ENCODE results near the gene TRMT10A.
"Not testable (repeated sequence)": the region's sequence is repeated elsewhere in the genome, so short reads cannot be mapped to it uniquely, and the experiment has no call there.

TRMT10A gene

DNA sequence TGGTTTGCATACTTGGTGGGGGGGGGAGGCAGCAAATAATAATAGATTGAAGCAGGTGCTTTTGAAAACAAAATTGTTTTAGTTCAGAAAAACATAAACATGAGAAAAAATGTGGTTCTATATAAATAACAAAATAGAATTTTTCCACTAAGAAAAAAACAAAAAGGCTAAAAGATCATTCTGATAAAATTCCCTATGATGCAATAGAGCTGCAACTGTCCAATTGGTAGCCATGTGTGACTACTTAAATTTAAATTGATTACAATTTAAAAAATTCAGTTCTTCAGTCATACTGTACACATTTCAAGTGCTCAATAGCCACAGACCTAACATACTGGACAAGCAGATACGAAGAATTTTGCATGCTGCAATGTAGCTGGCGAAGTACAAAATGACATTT lies 11.0 kb downstream of the TRMT10A start:
- DNase-seq (ENCODE audit: low spot score) = no peak
- no peak for FAIRE-seq

DNA sequence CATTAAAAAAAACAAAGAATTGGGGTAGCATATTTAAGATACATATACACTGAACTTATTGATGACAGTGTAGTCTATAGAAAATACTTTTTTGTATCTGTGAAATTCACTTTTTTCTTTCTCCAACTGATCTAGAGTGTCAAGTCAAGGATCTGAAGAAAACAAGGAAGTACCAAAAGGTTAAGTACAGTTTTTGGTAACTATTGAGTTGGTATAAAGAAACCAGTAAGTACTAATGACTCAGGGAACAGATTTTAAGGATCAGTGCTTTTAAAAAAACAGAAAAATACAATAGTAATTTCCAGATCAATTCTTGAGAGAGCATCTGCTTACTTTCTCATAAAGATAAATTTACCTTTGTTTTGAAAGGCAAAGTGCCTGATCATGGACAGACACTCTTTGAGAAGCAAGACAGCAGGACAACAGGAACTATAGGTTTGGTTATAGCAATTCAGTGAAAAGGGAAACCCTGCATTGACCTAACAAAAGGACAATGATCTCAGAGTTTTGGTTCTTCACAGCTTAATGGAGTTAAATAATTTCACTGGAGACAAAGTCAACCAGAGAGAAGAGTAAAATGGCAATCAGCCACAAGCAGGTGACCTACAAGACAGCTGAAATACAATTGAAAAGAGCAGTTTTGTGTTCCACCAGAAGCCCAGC lies 23.4 kb downstream of the TRMT10A start:
- no peak for FAIRE-seq

DNA sequence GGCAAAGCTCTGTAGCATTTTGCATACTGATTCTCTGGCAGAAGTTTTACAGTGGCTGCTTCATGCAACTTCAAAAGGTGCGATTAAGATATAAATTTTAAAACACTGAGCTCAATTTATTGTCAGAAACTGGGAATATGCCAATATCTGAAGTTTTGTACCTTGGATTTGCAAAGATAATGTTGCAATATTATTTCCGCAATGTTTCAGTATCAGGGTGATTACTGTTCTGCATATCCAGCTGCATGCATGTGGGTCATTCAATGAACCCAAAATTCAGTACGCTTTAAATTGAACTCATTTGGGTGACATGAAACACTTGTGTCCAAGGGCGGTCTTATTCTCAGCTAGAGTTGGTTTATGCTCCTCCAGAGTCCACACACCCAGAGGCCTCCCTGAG lies 26.2 kb downstream of the TRMT10A start:
- FAIRE-seq (no peak), DNase-seq (ENCODE audit: low spot score) (no peak)

More for the DNA sequence above, 23.4 kb downstream of the TRMT10A start:
- no peak for DNase-seq (ENCODE audit: low spot score)

DNA sequence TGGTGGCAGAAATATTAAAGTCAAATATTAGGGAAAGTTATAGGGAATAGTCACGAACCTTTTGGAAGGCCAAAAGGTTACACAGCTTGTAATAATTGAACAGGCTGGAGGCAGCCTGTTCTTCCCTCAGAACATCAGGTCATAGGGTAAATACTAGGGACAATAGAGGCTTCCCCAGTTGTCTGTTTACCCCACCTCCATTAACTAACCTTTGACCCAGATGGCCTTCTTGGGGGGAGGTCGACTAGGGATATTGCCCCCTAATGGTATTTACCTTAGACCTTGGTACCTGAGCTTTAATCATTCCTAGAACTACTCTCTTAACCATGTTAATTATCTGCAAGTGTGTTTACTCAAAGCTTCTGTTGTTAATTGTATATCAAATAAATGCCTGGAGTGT lies 27.0 kb downstream of the TRMT10A start:
- no peak for DNase-seq (ENCODE audit: low spot score)
- FAIRE-seq = no peak

DNA sequence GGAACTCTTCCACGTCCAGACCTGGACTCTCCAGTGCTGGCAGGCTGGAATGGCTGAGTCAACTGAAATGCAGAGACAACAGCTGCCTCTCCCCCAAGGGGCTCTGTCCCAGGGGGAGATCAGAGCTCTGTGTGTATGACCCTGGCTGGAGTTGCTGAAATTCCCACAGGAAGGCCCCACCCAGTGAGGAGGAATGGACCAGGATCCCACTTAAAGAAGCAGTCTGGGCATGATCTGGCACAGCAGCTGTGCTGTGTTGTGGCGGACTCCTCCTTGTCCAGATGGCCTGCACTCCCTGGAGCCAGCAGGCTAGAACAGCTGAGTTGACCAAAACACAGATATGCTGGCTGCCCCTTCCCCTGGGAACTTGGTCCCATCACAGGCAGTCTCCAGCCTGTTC lies 27.6 kb downstream of the TRMT10A start:
- FAIRE-seq = no peak
- no peak for DNase-seq (ENCODE audit: low spot score)

DNA sequence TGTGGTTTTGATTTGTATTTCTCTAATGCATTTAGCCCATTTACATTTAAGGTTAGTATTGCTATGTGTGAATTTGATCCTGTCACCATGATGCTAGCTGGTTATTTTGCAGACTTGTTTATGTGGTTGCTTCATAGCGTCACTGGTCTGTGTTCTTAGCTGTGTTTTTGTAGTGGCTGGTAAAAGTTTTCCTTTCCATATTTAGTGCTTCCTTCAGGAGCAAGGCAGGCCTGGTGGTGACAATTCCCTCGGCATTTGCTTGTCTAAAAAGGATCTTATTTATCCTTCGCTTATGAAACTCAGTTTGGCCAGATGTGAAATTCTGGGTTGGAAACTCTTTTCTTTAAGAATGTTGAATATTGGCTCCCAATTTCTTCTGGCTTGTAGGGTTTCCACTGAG lies 29.1 kb downstream of the TRMT10A start:
- DNase-seq (ENCODE audit: low spot score); FAIRE-seq: not testable (repeated sequence)

DNA sequence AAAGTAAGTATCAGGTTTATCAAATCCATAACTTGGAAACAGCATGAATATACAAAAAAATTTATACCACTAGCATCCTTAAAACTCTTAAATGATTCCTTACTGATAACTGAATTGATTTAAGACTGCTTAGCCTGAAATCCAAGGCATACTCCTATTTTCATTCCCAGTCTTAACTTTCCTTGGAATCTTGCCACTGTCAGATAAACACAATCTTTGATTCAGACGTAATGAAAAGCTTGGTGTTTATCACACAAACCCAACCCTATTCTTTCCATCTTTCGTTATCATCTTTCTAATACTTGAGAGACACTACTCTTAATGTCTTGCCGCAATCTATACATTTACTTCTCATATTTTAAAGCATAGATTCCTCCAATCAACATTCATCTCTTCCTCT lies 33.9 kb downstream of the TRMT10A start:
- DNase-seq (ENCODE audit: low spot score) (no peak), FAIRE-seq (no peak)

DNA sequence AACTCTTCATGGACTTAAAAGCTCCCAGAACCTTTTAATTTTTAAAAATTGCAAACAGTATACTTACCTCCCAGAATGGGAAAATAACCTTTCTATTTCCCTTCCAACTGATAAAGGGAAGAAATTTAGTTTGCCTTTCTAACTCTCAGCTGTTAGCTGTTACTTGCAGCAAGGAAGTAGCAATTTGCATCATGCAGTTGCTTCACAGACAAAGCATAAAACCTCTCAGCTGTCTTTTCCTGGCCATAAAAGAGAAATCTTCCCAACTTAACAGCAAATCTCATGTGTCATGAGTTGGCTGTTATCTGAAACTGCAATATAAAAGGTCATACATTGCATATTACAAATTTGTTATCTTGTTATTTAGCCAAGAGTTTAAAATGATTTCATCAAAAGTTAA lies 34.6 kb downstream of the TRMT10A start:
- DNase-seq (ENCODE audit: low spot score) (no peak), FAIRE-seq (no peak)

DNA sequence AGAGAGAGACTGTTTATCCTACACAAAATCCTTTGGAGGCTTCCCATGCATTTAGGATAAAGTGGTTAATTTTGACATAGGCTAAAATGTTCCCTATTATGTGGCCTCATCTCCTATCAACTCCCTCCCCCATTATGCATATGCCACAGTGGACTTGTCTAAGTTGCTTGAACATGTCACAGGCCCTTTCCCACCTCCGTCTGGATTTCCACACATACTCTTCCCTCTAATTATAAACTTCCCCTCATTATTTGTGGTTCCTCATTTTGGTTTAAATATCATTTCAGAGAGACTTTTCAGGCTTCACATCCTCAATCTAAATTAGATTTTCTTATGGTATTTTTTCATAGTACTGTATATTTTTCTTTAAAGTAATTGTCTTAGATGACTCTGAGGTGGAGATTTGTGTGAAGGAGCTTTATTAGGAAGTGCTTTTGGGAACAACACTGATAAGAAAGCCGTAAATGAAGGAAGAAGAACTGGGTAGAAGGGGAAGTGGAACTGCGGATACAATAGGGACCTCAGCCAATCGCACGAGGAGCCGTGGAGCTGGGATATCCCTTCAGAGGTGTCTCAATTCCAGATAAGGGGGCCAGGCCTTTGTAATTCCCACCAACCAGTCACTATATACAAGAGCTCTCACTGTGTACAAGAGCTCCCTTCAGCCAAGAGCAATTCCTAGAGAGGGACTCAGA lies 45.1 kb downstream of the TRMT10A start:
- no peak for FAIRE-seq
- no peak for DNase-seq (ENCODE audit: low spot score)

DNA sequence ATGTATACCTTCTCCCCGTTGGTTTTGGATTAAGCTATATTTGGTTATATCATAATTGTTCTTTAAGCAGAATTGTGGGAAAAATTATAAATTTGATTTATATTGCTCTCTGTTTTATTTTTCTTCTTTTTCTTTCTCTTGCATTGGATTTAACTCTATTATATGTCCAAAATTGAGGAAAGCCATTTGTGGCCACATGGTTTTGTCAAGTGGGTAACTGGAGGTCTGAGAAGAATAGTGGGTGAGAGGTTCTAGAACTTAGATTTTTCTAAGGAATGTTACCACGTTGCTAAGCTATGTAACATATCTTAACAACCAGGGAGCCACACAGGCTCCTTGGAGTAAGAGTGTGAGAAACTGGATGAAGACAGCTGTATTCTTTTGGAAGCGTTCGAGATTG lies 53.1 kb downstream of the TRMT10A start, which contains the start of gene C4orf17:
Gene C4orf17, plus strand, starts transcription at position 301 of the 400 bp plus-strand sequence. CDS start 2,061 bp downstream, outside the sequence.
- DNase-seq (ENCODE audit: low spot score) (no peak), FAIRE-seq (no peak)

DNA sequence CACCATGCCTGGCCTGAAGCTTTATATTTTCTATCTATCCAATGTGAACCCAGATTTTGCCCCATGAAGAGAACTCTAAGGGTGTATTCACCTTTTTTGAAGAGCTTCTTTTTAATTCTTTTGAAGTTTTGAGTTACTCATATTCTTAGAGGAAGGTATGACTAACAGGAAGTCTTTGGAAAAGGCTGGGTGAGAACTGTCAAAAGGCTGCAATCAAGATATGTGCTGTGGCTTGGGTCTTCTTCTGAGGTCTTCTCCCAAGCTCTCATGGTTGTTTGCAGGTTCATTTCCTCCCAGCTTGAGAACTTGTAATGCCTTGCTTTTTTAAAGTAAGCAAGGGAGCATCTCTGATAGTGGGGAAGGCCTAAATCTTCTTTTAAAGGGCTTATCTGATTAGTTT lies 56.1 kb downstream of the TRMT10A start:
- DNase-seq (ENCODE audit: low spot score) = no peak
- no peak for FAIRE-seq

DNA sequence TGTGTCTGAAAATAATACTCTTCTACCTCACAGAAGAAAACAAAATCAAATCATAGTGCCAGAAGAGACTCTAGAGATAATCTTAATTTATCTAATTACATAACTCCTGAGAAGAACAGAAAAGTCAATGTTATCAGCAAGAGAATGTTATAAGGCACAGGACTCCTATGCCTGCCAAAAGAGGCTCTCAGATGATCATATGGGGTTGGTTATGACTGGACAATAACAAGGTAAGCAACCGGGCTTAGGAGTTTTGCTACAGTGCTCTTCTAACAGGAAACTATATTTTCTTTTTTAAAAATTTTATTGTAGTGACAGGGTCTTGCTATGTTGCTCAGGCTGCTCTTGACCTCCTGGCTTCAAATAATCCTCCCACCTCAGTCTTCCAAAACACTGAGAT lies 56.5 kb downstream of the TRMT10A start:
- FAIRE-seq = no peak
- no peak for DNase-seq (ENCODE audit: low spot score)

DNA sequence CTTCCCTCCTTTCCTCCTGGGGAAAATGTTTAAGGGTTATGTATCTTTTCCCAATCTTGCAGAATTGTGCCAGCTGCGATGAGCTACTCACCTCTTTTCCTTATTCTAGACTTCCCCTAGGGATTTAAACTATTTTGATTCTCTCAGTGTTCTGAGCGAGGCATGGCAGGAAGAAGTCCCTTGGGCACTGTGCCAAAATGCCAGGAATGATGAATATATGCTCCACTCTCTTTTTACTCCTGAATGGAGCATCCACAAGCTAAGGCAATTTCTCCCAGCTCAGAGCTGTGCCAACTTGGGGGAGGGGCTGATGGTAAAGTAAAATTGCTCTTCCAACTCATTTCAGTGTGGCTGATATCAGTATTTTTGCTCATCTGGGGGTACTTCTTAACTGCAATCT lies 57.1 kb downstream of the TRMT10A start:
- FAIRE-seq = no peak
- DNase-seq (ENCODE audit: low spot score) = peak; percentile 25

DNA sequence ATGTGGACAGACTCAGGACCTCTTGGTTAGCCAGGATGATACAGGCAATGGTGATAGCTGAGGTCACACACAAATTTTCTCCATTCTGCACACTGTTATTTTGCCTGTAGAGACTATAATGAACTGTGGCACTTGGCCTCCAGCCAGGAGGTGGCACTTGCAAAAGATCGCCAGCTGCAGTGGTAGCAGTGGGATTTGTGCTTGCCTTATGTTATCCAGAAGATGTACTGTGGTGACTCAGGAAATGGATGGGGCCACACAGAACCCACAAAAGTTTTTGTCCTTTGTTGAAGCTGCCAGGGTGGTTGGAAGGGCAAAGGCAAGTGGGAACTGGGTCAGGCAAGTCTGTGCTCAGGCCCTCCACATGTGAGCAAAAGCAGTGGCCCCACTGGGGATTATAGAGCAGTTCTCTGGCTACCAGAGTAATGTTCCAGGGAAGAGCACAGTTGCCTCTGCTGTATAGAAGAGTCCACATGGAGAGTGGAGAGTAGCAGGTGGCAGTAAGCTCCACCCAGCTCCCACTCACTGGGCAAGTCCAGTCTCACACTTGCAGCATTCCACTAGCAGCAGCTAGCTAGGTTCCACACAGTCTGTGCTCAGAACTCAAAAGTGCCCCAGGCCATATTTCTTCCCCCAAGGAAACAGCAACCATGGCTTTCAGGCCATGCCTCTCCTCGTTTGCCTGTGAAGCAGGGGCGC lies 58.9 kb downstream of the TRMT10A start:
- FAIRE-seq (no peak), DNase-seq (ENCODE audit: low spot score) (no peak)
